ENCODE data around the gene HDHD3.

HDHD3 gene

GRCh38 chr9:113345190-113345589, 31.6 kb downstream of the HDHD3 start:
- POLR2A ChIA-PET, result no interaction called here
- no peak for DNase-seq (ENCODE audit: extremely low spot score)
- no peak for TF ChIP-seq PKNOX1 (IDR thresholded peaks at IDR 0.05)
- TF ChIP-seq NFRKB (IDR thresholded peaks at IDR 0.05), result no peak
- CTCF ChIA-PET, result no interaction called here

DNA sequence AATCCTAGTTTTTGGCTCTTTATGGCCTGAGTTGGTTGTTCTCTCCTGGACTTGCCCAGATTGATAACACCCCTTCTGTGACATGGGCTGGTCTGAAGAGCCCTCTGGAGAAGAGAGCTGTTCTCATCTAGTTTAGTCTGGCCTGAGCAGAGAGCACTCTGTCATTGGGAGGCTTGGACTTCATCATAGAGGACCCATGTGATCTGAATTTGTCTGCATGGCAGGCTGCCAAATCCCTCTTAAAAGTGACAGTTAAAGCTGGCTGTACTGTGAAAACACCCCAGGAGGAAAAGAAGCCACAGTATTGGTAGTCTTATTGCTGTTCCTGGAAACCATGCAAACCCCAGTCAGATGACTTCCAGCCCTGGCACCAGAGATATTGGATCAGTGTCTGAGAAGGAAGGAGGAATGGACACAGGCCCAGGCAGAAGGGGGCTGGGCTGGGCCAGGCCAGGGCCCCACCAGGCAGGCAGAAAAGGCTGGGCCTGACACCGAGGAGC, 33.0 kb downstream of the HDHD3 start:
- no peak for DNase-seq (ENCODE audit: extremely low spot score)
- ChIA-PET POLR2A (interaction anchor here (1.0 kb wide), 1 partner anchor 69 kb away, joined by 3 read pairs; the partner anchor contains the start of genes CDC26 and PRPF4), CTCF (no interaction called here)
- TF ChIP-seq PKNOX1 (IDR thresholded peaks at IDR 0.05), result peak; percentile 25; the same call in 1 of the 2 replicates
- no peak for TF ChIP-seq HDGF (IDR thresholded peaks at IDR 0.05; ENCODE audit: borderline replicate concordance)

DNA sequence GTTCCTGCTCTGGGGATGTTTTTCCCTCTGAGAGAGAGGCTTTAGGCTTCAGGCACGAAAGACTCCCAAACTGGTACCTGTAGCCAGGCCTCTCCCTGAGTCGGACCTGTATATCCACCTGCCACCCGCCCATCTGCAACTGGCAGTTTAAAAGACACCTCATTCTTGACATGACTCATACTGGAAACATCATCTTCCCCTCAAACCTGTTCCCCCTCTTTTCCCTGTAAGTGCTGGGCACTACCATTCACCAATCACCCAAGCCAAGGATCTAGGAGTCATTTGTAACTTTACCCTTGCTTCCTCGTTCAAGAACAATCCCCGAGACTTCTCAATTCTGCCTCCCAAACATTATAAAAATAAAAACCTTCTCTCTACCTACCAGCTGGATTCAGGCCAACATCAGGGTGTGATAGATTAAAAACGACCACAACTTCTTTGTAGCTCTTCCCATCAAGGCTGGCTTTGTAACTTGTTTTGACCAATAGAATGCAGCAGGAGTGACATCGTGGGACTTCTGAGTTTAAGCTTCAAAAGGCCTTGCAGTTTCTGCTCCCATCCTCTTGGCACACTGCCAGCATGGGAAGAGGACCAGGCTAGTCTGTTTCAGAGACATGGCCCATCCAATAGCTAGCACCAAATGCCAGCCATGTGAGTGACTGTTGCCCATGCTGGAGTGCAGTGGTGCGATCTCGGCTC, 34.9 kb downstream of the HDHD3 start:
- CTCF ChIA-PET, result interaction anchor here (0.6 kb wide), 1 partner anchor 25 kb away, joined by 3 read pairs; no protein-coding TSS in a partner anchor
- DNase-seq (ENCODE audit: extremely low spot score), result no peak
- TF ChIP-seq BHLHE40 (IDR thresholded peaks at IDR 0.05; ENCODE audit: borderline replicate concordance) (no peak), ELF4 (IDR thresholded peaks at IDR 0.05) (no peak), TARDBP (IDR thresholded peaks at IDR 0.05) (no peak), FOXA1 (IDR thresholded peaks at IDR 0.05) (no peak)
- POLR2A ChIA-PET, result interaction anchor here (2.8 to 3.8 kb wide), 3 partner anchors 8 to 68 kb away, joined by 18 to 25 read pairs (median 20); partner anchors contain the start of genes BSPRY, C9orf43 and POLE3

DNA sequence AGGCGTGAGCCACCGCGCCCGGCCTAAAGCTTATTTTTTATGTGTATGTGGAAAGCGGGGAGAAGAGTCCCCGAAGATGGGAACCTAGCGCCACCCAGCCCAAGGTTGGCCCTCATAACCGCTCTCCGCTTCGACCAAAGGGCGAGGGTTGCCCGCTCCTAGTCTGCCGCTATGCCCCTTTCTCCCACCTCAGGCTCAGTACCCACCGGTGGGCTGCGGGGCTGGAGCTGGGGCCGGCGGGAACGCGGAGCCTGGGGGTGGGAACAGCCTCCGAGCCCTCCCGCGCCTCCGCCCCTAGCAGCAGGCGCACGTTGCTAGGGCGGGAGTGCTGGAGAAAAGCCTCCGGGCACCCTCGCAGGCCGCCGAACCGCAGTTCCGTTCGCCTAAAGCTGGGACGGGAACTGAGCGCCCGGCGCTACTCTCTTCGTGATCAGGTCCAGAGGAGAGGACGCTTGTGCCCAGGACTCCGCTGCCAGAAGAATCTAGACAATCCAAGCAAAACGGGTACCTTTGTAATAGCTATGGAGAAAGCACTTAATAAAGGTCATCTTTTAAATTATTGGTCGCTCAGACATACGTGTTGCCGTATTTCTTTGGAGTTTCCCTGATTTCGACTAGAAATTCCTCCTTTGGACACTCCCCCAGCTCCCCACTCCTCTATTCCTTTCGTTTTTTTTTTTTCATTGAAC, 36.6 kb downstream of the HDHD3 start, which contains the start of gene WDR31:
WDR31 (minus strand) TSS at position 265 of the 689 bp plus-strand sequence. CDS start 8,253 bp downstream, outside the sequence.
- POLR2A ChIA-PET, result interaction anchor here (0.7 to 3.8 kb wide), 25 partner anchors 9 to 190 kb away, joined by 3 to 25 read pairs (median 5); partner anchors contain the start of genes ALAD, BSPRY, C9orf43 and CDC26
- peak; percentile 92 for DNase-seq (ENCODE audit: extremely low spot score)
- TF ChIP-seq FOXK2 (IDR thresholded peaks at IDR 0.05) (no peak), ARNT (IDR thresholded peaks at IDR 0.05) (peak; percentile 76), ZNF384 (IDR thresholded peaks at IDR 0.05) (no peak), LEF1 (IDR thresholded peaks at IDR 0.05; ENCODE audit: borderline replicate concordance) (0 out of 2 replicates have a peak, but pooled peaks have one; percentile 37), PKNOX1 (IDR thresholded peaks at IDR 0.05) (no peak), FOXM1 (IDR thresholded peaks at IDR 0.05; ENCODE audit: borderline replicate concordance) (peak; percentile 75; the same call in 1 of the 2 replicates), L3MBTL2 (conservative IDR thresholded peaks at IDR 0.05) (peak; percentile 69), SP1 (IDR thresholded peaks at IDR 0.05) (no peak), TARDBP (IDR thresholded peaks at IDR 0.05) (no peak; the same call in 1 of the 2 replicates), NFRKB (IDR thresholded peaks at IDR 0.05) (no peak), FOXA1 (IDR thresholded peaks at IDR 0.05) (no peak), SUZ12 (IDR thresholded peaks at IDR 0.05) (no peak), HDGF (IDR thresholded peaks at IDR 0.05; ENCODE audit: borderline replicate concordance) (no peak), CTBP1 (IDR thresholded peaks at IDR 0.05; ENCODE audit: borderline replicate concordance) (peak; percentile 76; the same call in 1 of the 2 replicates), ELF4 (IDR thresholded peaks at IDR 0.05) (no peak; the same call in 1 of the 2 replicates), BHLHE40 (IDR thresholded peaks at IDR 0.05; ENCODE audit: borderline replicate concordance) (no peak)
- CTCF ChIA-PET, result interaction anchor here (0.8 to 1.4 kb wide), 2 partner anchors 24 to 61 kb away, joined by 3 read pairs; partner anchors contain the start of gene ALAD

DNA sequence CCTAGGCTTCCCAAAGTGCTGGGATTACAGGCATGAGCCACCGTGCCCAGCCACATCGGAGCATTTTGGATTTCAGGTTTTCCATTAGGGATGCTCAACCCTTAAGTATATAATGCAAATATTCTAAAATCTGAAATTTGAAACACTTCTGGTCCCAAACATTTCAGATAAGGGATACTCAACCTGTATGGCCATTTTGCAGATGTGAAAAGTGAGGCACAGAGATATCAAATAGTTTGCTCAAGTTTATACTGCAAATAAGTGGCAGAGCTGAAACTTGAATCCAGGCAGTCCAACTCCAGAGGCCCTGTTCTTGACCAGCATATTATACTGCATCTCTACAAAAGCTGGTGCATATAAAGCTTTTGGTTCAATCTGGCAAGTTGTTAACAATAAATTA, 39.1 kb downstream of the HDHD3 start:
- POLR2A ChIA-PET, result no interaction called here

More for the DNA sequence above, 39.1 kb downstream of the HDHD3 start:
- CTCF ChIA-PET, result no interaction called here
- no peak for DNase-seq (ENCODE audit: extremely low spot score)
- TF ChIP-seq BHLHE40 (IDR thresholded peaks at IDR 0.05; ENCODE audit: borderline replicate concordance) (no peak), CTBP1 (IDR thresholded peaks at IDR 0.05; ENCODE audit: borderline replicate concordance) (no peak), SP1 (IDR thresholded peaks at IDR 0.05) (no peak), ELF4 (IDR thresholded peaks at IDR 0.05) (no peak), LEF1 (IDR thresholded peaks at IDR 0.05; ENCODE audit: borderline replicate concordance) (no peak), NFRKB (IDR thresholded peaks at IDR 0.05) (no peak), PKNOX1 (IDR thresholded peaks at IDR 0.05) (no peak), FOXA1 (IDR thresholded peaks at IDR 0.05) (no peak), HDGF (IDR thresholded peaks at IDR 0.05; ENCODE audit: borderline replicate concordance) (no peak), FOXK2 (IDR thresholded peaks at IDR 0.05) (no peak), L3MBTL2 (conservative IDR thresholded peaks at IDR 0.05) (no peak), FOXM1 (IDR thresholded peaks at IDR 0.05; ENCODE audit: borderline replicate concordance) (no peak), ZNF384 (IDR thresholded peaks at IDR 0.05) (no peak), SUZ12 (IDR thresholded peaks at IDR 0.05) (no peak), TARDBP (IDR thresholded peaks at IDR 0.05) (no peak), ARNT (IDR thresholded peaks at IDR 0.05) (no peak)

Measured in HEK293T (cell line).